Measurements from ENCODE around the gene ANGPTL3.
"Not testable (repeated sequence)": the region's sequence is repeated elsewhere in the genome, so short reads cannot be mapped to it uniquely, and the experiment has no call there.

Gene ANGPTL3

GRCh38 chr1:62597281-62597680, at the start of gene ANGPTL3:
Gene ANGPTL3 (plus strand): TSS chr1:62597520. CDS start chr1:62597567, 47 bp downstream.
- no peak for DNase-seq

- no peak for DNase-seq
These were observed 36.0 kb upstream of the ANGPTL3 start for GRCh38 chr1:62561306-62561705.

DNA sequence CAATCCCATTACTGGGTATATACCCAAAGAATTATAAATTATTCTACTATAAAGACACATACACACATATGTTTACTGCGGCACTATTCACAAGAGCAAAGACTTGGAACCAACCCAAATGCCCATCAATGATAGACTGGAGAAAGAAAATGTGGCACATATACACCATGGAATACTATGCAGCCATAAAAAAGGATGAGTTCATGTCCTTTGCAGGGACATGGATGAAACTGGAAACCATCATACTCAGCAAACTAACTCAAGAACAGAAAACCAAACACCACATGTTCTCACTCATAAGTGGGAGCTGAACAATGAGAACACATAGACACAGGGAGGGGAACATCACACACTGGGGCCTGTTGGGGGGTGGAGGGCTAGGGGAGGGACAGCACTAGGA, 30.1 kb upstream of the ANGPTL3 start:
- not testable (repeated sequence) for DNase-seq

- DNase-seq = not testable (repeated sequence)
These were observed 29.4 kb upstream of the ANGPTL3 start for GRCh38 chr1:62567926-62568325.

DNA sequence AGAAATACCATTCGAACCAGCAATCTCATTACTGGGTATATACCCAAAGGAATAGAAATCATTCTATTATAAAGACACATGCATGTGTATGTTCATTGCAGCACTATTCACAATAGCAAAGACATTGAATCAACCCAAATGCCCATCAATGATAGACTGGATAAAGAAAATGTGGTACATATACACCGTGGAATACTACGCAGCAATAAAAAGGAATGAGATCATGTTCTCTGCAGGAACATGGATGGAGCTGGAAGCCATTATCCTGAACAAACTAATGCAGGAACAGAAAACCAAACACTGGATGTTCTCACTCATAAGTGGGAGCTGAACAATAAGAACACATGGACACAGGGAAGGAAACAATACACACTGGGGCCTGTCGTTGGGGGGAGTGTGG, 25.8 kb upstream of the ANGPTL3 start:
- not testable (repeated sequence) for DNase-seq

DNA sequence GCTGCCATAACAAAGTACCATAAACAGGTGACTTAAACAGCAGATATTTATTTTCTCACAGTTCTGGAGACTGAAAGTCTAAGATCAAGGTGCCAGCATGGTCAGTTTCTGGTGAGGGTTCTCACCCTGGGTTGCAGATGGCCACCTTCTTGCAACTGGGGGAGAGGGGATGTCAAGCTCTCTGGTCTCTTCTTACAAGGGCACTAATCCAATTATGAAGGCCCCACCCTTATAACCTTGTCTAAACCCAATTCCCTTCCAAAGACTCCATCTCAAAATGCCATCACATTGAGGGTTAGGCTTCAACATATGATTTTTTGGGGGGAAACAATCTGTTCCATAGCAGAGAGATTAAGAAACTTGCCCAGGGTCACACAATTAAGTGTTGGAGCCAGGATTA, 24.8 kb upstream of the ANGPTL3 start:
- no peak for DNase-seq

- no peak for DNase-seq
These were observed 23.6 kb upstream of the ANGPTL3 start for GRCh38 chr1:62573675-62574074.

- DNase-seq = no peak
These were observed 11.7 kb upstream of the ANGPTL3 start for GRCh38 chr1:62585469-62586155.

DNA sequence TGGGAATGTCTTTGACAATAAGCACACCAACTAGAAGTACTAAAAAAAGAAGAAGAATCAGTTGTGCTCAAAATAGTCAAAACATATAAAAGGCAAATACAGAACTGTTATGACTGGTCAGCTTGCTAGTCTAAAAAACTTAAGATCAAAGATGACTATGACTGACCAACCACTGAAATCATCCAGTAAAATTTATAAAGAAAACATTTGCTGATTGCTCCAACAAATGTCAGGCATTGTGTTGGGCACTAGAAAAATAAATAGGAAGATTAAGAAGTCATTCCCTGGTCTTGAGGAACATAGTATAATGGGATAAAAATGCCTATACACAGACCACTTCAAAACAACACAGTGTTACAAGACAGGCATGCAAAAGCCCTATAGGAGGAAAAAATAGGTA, 9.3 kb upstream of the ANGPTL3 start:
- DNase-seq = no peak

GRCh38 chr1:62589321-62589720, 8.0 kb upstream of the ANGPTL3 start:
- no peak for DNase-seq

GRCh38 chr1:62590255-62590969, 6.9 kb upstream of the ANGPTL3 start:
- no peak for DNase-seq

DNA sequence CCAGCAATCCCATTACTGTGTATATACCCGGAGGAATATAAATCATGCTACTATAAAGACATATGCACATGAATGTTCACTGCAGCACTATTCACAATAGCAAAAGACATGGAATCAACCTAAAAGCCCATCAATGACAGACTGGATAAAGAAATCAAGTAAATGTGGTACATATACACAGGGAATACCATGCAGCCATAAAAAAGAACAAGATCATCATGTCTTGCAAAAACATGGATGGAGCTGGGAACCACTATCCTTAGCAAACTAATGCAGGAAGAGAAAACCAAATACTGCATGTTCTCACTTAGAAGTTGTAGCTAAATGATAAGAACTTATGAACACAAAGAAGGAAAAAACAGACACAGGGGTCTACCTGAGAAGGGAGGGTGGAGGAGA, 6.4 kb upstream of the ANGPTL3 start:
- DNase-seq = no peak

- DNase-seq = no peak
These were observed 3.4 kb upstream of the ANGPTL3 start for GRCh38 chr1:62593825-62594394.

DNA sequence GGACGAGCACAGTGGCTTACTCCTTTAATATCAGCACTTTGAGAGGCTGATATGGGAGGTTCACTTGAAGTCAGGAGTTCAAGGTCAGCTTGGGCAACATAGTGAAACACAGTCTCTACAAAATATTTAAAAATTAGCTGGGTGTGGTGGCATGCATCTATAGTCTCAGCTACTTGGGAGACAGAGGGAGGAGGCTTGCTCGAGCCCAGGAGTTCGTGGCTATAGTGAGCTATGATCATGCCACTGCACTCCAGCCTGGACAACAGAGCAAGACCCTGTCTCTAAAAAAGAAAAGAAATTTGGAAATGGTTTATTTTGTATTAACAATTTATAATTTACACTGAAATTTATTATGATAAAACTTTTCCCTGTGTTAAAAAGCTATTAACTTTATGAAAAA, 1.7 kb upstream of the ANGPTL3 start:
- DNase-seq = no peak

DNA sequence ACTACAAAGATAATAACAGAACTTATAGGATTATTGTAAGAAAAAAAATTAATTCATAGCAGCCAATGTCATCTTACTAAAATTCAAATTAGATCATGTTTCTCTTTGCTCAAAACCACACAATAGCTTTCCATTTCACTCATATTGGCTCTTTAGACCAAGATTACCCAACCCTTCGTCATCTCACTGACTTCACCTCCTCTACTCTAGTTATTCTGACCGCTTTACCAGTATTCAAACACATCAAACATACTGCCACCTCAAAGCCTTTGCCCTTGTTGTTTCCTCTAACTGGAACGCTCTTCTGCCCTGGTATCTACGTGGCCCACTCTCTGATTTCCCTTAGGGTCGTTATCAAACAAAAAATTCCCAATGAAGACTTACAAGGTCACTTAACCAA, 1.7 kb downstream of the ANGPTL3 start:
- no peak for DNase-seq

DNA sequence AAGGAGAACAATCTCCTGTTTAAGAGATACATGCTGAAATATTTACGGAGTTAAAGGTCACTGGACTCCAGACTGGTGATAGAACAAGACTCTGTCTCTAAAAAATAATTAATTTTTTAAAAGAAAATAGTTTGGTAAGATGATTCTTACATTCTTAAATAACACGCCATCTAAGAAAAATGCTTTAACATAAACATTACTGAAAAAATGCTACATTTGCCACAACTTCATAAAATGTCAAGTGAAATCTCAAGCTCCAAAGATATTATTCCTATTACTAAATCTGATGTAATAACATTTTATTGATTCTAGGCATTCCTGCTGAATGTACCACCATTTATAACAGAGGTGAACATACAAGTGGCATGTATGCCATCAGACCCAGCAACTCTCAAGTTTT, 4.1 kb downstream of the ANGPTL3 start:
- no peak for DNase-seq

DNA sequence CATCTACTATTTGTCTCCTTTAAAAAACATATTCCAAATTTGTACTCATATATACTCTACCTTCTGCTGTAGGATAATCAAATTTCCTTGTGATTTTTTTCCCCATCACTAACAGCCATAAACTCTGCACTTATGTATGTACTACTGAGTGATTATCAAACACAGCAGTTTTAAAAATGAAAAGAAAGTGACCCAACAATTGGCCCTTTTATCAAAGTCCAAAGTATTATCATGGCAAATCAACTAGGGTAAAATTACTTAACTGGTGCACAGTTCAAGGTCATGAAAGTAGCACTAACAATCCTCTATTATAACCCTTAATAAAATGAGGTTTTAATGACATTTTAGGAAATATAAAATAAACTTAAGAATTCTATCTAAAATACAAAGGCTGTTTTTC, 11.6 kb downstream of the ANGPTL3 start:
- no peak for DNase-seq

- DNase-seq = not testable (repeated sequence)
These were observed 13.3 kb downstream of the ANGPTL3 start for GRCh38 chr1:62610588-62610987.

DNA sequence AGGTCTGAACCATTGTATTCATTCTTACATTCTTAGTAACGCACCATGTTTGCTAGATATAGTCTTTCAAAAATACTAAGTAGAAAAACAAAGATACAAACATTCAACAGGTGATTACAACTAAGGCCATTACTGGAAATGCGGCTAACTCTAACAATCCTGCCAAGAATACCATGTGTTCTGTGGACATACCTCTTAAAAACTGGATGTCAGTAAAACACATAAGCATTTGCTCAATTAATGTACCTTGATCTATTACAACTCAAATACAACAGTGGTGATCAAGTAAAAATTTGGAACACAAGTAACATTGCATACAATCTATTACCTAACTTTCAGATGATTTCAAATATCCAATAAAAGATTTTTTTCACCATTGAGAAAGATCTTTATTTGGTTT, 15.4 kb downstream of the ANGPTL3 start:
- no peak for DNase-seq

DNA sequence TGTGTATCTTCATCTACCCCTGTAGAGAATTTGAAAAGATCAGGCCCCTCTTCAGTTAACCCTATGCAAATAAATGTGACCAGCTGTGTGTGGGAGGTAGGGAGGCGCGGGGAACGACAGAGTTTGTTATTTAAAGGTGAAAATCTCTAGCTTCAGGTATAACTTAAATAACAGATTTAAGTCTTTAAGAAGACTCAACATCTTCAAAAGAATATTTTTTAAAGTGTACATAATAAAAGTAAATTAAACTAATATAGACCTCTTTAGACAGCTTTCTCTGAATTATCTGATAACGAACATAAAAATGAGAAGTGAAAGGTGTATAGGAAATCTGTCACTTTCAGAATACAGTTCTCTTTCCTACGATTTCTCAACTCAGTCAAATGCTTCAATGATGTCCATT, 16.0 kb downstream of the ANGPTL3 start:
- no peak for DNase-seq

- no peak for DNase-seq
These were observed 16.6 kb downstream of the ANGPTL3 start for GRCh38 chr1:62613890-62614289.

DNA sequence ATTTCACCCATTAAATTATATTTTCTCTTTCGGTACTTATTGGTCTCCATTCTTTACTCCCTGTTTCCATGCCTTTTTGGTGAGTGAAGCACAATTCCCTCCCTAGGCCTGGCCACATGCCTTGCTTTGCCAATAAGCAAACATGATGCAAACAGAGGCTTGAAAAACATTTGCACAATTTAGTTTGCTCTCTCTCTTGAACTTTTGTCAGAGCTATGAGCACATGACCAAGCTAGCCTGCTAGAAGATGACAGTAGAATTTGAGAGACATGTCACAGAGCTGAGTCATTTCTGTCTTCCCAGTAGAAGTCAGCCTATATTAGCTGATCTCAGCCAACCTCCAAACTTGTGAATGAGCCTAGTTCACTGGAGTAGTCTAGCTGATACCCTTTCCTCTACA, 24.6 kb downstream of the ANGPTL3 start:
- DNase-seq = no peak

- DNase-seq = no peak
These were observed 28.1 kb downstream of the ANGPTL3 start for GRCh38 chr1:62625415-62625814.

GRCh38 chr1:62628506-62628905, 31.2 kb downstream of the ANGPTL3 start:
- no peak for DNase-seq

Data from NCI-H1105 (cell line).